ENCODE measurements around the gene CCDC83.
"Not testable (repeated sequence)": the region's sequence is repeated elsewhere in the genome, so short reads cannot be mapped to it uniquely, and the experiment has no call there.

DNA sequence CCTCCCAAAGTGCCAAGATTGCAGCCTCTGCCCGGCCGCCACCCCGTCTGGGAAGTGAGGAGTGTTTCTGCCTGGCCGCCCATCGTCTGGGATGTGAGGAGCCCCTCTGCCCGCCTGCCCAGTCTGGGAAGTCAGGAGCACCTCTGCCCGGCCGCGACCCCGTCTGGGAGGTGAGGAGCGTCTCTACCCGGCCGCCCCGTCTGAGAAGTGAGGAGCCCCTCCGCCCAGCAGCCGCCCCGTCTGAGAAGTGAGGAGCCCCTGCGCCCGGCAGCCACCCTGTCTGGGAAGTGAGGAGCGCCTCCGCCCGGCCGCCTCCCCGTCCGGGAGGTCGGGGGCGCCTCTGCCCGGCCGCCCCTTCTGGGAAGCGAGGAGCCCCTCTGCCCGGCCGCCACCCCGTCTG, 2.4 kb upstream of the CCDC83 start:
- TF ChIP-seq, protein P1, sequence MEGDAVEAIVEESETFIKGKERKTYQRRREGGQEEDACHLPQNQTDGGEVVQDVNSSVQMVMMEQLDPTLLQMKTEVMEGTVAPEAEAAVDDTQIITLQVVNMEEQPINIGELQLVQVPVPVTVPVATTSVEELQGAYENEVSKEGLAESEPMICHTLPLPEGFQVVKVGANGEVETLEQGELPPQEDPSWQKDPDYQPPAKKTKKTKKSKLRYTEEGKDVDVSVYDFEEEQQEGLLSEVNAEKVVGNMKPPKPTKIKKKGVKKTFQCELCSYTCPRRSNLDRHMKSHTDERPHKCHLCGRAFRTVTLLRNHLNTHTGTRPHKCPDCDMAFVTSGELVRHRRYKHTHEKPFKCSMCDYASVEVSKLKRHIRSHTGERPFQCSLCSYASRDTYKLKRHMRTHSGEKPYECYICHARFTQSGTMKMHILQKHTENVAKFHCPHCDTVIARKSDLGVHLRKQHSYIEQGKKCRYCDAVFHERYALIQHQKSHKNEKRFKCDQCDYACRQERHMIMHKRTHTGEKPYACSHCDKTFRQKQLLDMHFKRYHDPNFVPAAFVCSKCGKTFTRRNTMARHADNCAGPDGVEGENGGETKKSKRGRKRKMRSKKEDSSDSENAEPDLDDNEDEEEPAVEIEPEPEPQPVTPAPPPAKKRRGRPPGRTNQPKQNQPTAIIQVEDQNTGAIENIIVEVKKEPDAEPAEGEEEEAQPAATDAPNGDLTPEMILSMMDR (IDR thresholded peaks at IDR 0.05 in 4 of 5, conservative IDR thresholded peaks at IDR 0.05 in 1 of 5), result not testable (repeated sequence)
- TF ChIP-seq POLR2A (IDR thresholded peaks at IDR 0.05), result not testable (repeated sequence)

Data from gastrocnemius medialis (tissue), 4 donors.